H1 (cell line): ENCODE measurements around the gene LCP1. TPM values are rescaled to one million over a fixed set of nuclear protein-coding genes. Genes with fewer than 3 reads are reported as not detected.

Experiments used
- CTCF ChIA-PET: fragments of 300-600 bp; sonication (Branson Sonifier 250); formaldehyde crosslinking; loops from one replicate; lab custom pipeline; 2021; ENCODE audit not compliant: partially characterized antibody; lab: Charles Lee
- POLR2A ChIA-PET: fragments of 300-600 bp; sonication (Branson Sonifier 250); formaldehyde crosslinking; loops from one replicate; lab custom pipeline; 2021; ENCODE audit warnings: inconsistent platforms; ENCODE audit not compliant: partially characterized antibody; lab: Charles Lee
- DNase-seq, 2 experiments: peaks; one replicate each; pipeline versions ENCODE4 v3.0.0 to v3.0.0-alpha.2; 2010 to 2022; ENCODE audit warnings: low spot score in 2 of 2, low read depth in 1 of 2, mixed read lengths in 1 of 2
- FAIRE-seq: peaks from 2 replicates; lab custom pipeline; 2011; peaks lifted over from hg19 to GRCh38; lab: Jason Lieb, UNC
- H2AFZ ChIP-seq: 2 replicates; pipeline ENCODE4 v1.8.1; 2012; ENCODE audit warnings: low read length, inconsistent platforms
- H2AK5ac ChIP-seq: 2 replicates; pipeline ENCODE4 v1.6.1; 2013; ENCODE audit warnings: low read depth, low read length
- H2BK120ac ChIP-seq: replicated peaks from 2 replicates; pipeline ENCODE3; 2013; ENCODE audit warnings: low read depth, low read length, inconsistent platforms
- H2BK12ac ChIP-seq: 2 replicates; pipeline ENCODE4 v1.6.1; 2013; ENCODE audit warnings: low read depth, low read length
- H2BK15ac ChIP-seq: 2 replicates; pipeline ENCODE4 v1.6.1; 2013; ENCODE audit warnings: low read length
- H2BK20ac ChIP-seq: 2 replicates; pipeline ENCODE4 v1.6.1; 2013; ENCODE audit warnings: low read length
- H2BK5ac ChIP-seq: 2 replicates; pipeline ENCODE4 v1.6.1; 2013; ENCODE audit warnings: low read depth, low read length
- H3K14ac ChIP-seq: 2 replicates; pipeline ENCODE4 v1.6.1; 2013; ENCODE audit warnings: inconsistent platforms; ENCODE audit not compliant: insufficient read length
- H3K18ac ChIP-seq: 2 replicates; pipeline ENCODE4 v1.6.1; 2013; ENCODE audit warnings: low read length; ENCODE audit errors: extremely low read depth
- H3K23ac ChIP-seq: 2 replicates; pipeline ENCODE4 v1.6.1; 2013; ENCODE audit warnings: inconsistent platforms; ENCODE audit not compliant: insufficient read length
- H3K23me2 ChIP-seq: 2 replicates; pipeline ENCODE4 v1.6.1; 2013; ENCODE audit warnings: low read depth, low read length
- H3K27ac ChIP-seq: 2 replicates; pipeline ENCODE4 v1.6.1; 2011; ENCODE audit warnings: low read depth, low read length, inconsistent platforms
- H3K27me3 ChIP-seq, 4 experiments: replicated peaks in 1 of 4; 1 replicate in 1 of 4; 2 replicates in 3 of 4; pipeline versions ENCODE4 v1.6.1 to v1.8.1; 2011 to 2013; ENCODE audit warnings: low read length in 3 of 4, mild to moderate bottlenecking in 3 of 4, inconsistent platforms in 2 of 4, mixed read lengths in 2 of 4, moderate library complexity in 1 of 4; ENCODE audit not compliant: control insufficient read depth in 3 of 4, insufficient read depth in 3 of 4; ENCODE audit errors: extremely low read depth in 1 of 4
- H3K36me3 ChIP-seq, 4 experiments: 2 replicates each; pipeline versions ENCODE4 v1.6.1 to v1.8.1; 2011 to 2013; ENCODE audit warnings: mild to moderate bottlenecking in 4 of 4, low read length in 3 of 4, moderate library complexity in 2 of 4, control low read depth in 1 of 4, inconsistent platforms in 1 of 4; ENCODE audit not compliant: insufficient read depth in 4 of 4, control insufficient read depth in 2 of 4
- H3K4ac ChIP-seq: replicated peaks from 2 replicates; pipeline ENCODE3; 2013; ENCODE audit warnings: low read length, low read depth, mixed read lengths, inconsistent platforms; ENCODE audit not compliant: insufficient read length
- H3K4me1 ChIP-seq, 4 experiments: replicated peaks in 1 of 4; 1 replicate in 1 of 4; 2 replicates in 3 of 4; pipeline versions ENCODE4 v1.6.1 to v1.8.1; 2011 to 2013; ENCODE audit warnings: low read length in 3 of 4, inconsistent platforms in 2 of 4, mixed read lengths in 1 of 4; ENCODE audit not compliant: insufficient read depth in 4 of 4, control insufficient read depth in 3 of 4
- H3K4me2 ChIP-seq, 2 experiments: 2 replicates each; pipeline versions ENCODE4 v1.6.1 to v1.8.1; 2011 to 2013; ENCODE audit warnings: low read depth in 2 of 2, low read length in 2 of 2, control low read depth in 1 of 2, inconsistent platforms in 1 of 2, mild to moderate bottlenecking in 1 of 2; ENCODE audit not compliant: insufficient read depth in 1 of 2
- H3K4me3 ChIP-seq, 4 experiments: fragments of 200-600, 300-600 bp in 1 of 4; sonication (generic), shearing (Covaris generic), sonication (Bioruptor Twin) in 1 of 4; 2 replicates each; pipeline versions ENCODE4 v1.5.1 to v1.8.1; 2011 to 2016; ENCODE audit warnings: low read length in 4 of 4, low read depth in 3 of 4, control low read depth in 2 of 4, inconsistent platforms in 2 of 4, mild to moderate bottlenecking in 2 of 4, mixed read lengths in 1 of 4, moderate library complexity in 1 of 4; ENCODE audit not compliant: insufficient read depth in 2 of 4; ENCODE audit errors: extremely low read depth in 1 of 4
- H3K56ac ChIP-seq: replicated peaks from 2 replicates; pipeline ENCODE3; 2013; ENCODE audit warnings: low read depth, mild to moderate bottlenecking, mixed read lengths, low read length, inconsistent platforms; ENCODE audit not compliant: insufficient read length
- H3K79me1 ChIP-seq: 2 replicates; pipeline ENCODE4 v1.6.1; 2013; ENCODE audit warnings: low read depth, low read length, control low read depth
- H3K79me2 ChIP-seq, 2 experiments: 2 replicates each; pipeline versions ENCODE4 v1.6.1 to v1.8.1; 2012 to 2013; ENCODE audit warnings: low read length in 2 of 2, mild to moderate bottlenecking in 2 of 2, inconsistent platforms in 1 of 2; ENCODE audit not compliant: insufficient read depth in 2 of 2, control insufficient read depth in 1 of 2
- H3K9ac ChIP-seq, 4 experiments: replicated peaks in 1 of 4; 1 replicate in 1 of 4; 2 replicates in 3 of 4; pipeline versions ENCODE4 v1.6.1 to v1.8.1; 2011 to 2013; ENCODE audit warnings: low read depth in 3 of 4, low read length in 3 of 4, control low read depth in 2 of 4, mild to moderate bottlenecking in 2 of 4, moderate library complexity in 2 of 4, inconsistent platforms in 1 of 4; ENCODE audit errors: extremely low read depth in 1 of 4
- H3K9me3 ChIP-seq, 2 experiments: 2 replicates each; pipeline versions ENCODE4 v1.6.1 to v1.8.1; 2012 to 2013; ENCODE audit warnings: mild to moderate bottlenecking in 2 of 2, moderate library complexity in 2 of 2, control low read depth in 1 of 2, inconsistent platforms in 1 of 2, low read depth in 1 of 2, low read length in 1 of 2, mixed read lengths in 1 of 2; ENCODE audit not compliant: insufficient read depth in 2 of 2
- H4K20me1 ChIP-seq, 2 experiments: replicated peaks in 1 of 2; 2 replicates each; pipeline versions ENCODE3 to v1.8.1; 2011 to 2013; ENCODE audit warnings: inconsistent platforms in 2 of 2, low read length in 2 of 2, mild to moderate bottlenecking in 1 of 2; ENCODE audit not compliant: insufficient read depth in 2 of 2, control insufficient read depth in 1 of 2
- H4K5ac ChIP-seq: 2 replicates; pipeline ENCODE4 v1.6.1; 2013; ENCODE audit warnings: low read length, low read depth, mixed read lengths, inconsistent platforms; ENCODE audit not compliant: insufficient read length
- H4K8ac ChIP-seq: 2 replicates; pipeline ENCODE4 v1.8.0; 2013; ENCODE audit warnings: mild to moderate bottlenecking, moderate library complexity, low read length, inconsistent platforms; ENCODE audit not compliant: insufficient read depth; ENCODE audit errors: extremely low read depth
- H4K91ac ChIP-seq: replicated peaks from 2 replicates; pipeline ENCODE3; 2013; ENCODE audit warnings: low read length, mixed read lengths, inconsistent platforms; ENCODE audit not compliant: insufficient read length
- ATF3 ChIP-seq: IDR thresholded peaks from 2 replicates; pipeline ENCODE4 v1.6.1; 2011; ENCODE audit warnings: low read depth, mild to moderate bottlenecking, low read length; ENCODE audit not compliant: insufficient read depth
- BRCA1 ChIP-seq: IDR thresholded peaks from 2 replicates; pipeline ENCODE4 v1.6.1; 2012; ENCODE audit warnings: low read depth, low read length, improper control_type of control experiment
- CEBPB ChIP-seq: IDR thresholded peaks from 2 replicates; pipeline ENCODE4 v1.6.1; 2012; ENCODE audit warnings: low read depth, low read length
- CHD1 ChIP-seq: IDR thresholded peaks from 2 replicates; pipeline ENCODE4 v1.6.1; 2012; ENCODE audit warnings: low read depth, low read length, improper control_type of control experiment
- CTCF ChIP-seq, 3 experiments: IDR thresholded peaks; 1 replicate in 2 of 3; 2 replicates in 1 of 3; pipeline versions ENCODE4 v1.5.1 to v1.6.1; 2011; ENCODE audit warnings: low read length in 3 of 3, mild to moderate bottlenecking in 3 of 3, inconsistent platforms in 2 of 3, low read depth in 1 of 3, moderate library complexity in 1 of 3; ENCODE audit not compliant: insufficient read depth in 1 of 3; ENCODE audit errors: control extremely low read depth in 1 of 3
- EP300 ChIP-seq, 2 experiments: IDR thresholded peaks; 1 replicate in 1 of 2; 2 replicates in 1 of 2; pipeline ENCODE4 v1.6.1; 2011 to 2012; ENCODE audit warnings: low read depth in 2 of 2, low read length in 2 of 2, mild to moderate bottlenecking in 2 of 2, borderline replicate concordance in 1 of 2, inconsistent platforms in 1 of 2, moderate library complexity in 1 of 2
- GABPA ChIP-seq: IDR thresholded peaks from 2 replicates; pipeline ENCODE4 v1.6.1; 2011; ENCODE audit warnings: mild to moderate bottlenecking, low read length, moderate library complexity, borderline replicate concordance; ENCODE audit not compliant: insufficient read depth
- KDM5A ChIP-seq: fragments of 200-600 bp; IDR thresholded peaks from 2 replicates; pipeline ENCODE4 v1.7.1; 2012; ENCODE audit warnings: mild to moderate bottlenecking, low read length, inconsistent platforms, mixed read lengths
- MAX ChIP-seq: IDR thresholded peaks from 2 replicates; pipeline ENCODE4 v1.6.1; 2012; ENCODE audit warnings: inconsistent platforms
- POLR2A ChIP-seq, 2 experiments: IDR thresholded peaks; 1 replicate in 1 of 2; 2 replicates in 1 of 2; pipeline ENCODE4 v1.6.1; 2011; ENCODE audit warnings: low read depth in 2 of 2, low read length in 2 of 2, mild to moderate bottlenecking in 2 of 2; ENCODE audit errors: control extremely low read depth in 1 of 2
- POLR2AphosphoS5 ChIP-seq: IDR thresholded peaks from 2 replicates; pipeline ENCODE4 v1.6.1; 2011; ENCODE audit warnings: low read depth, low read length
- TCF12 ChIP-seq: IDR thresholded peaks from 2 replicates; pipeline ENCODE4 v1.6.1; 2011; ENCODE audit warnings: low read depth, mild to moderate bottlenecking, low read length
- WGBS, 2 experiments: shearing (Covaris generic) in 1 of 2; methylation state at CpG; one replicate each; pipeline versions ENCODE4 v1.1.6 to v1.1.7; 2013 to 2015; ENCODE audit warnings: low lambda C conversion rate in 2 of 2, mixed read lengths in 2 of 2, inconsistent platforms in 1 of 2, low coverage in 1 of 2, missing lambda C conversion rate in 1 of 2; ENCODE audit not compliant: insufficient replicate concordance in 2 of 2, insufficient coverage in 1 of 2, insufficient read length in 1 of 2; ENCODE audit errors: extremely low coverage in 1 of 2, missing lambda C conversion rate in 1 of 2; 5-methylcytosine and 5-hydroxymethylcytosine counted together
- polyA plus RNA-seq, 7 experiments: library from polyadenylated mRNA; depleted of rRNA in 3 of 7; stranded (reverse) in 5 of 7; unstranded in 2 of 7; fragments of >200 nt in 5 of 7; fragments of 200-250 nt in 2 of 7; gene quantifications; 1 replicate in 5 of 7; 2 replicates in 1 of 7; 4 replicates in 1 of 7; pipeline versions ENCODE4 v1.2.1 to v1.2.3, GENCODE V29; 2011 to 2013; ENCODE audit warnings: missing spikeins in 2 of 7, mixed read lengths in 2 of 7
- total RNA-seq: library from RNA; stranded (reverse); fragmentation: NEBNext Ultra II Directional; extraction: Animal tissue kit (Norgen Biotek cat#: 25700); gene quantifications from 2 replicates; pipeline ENCODE4 v1.2.1, GENCODE V29; 2021

Gene LCP1
- total and polyA plus RNA-seq, 2 of the 8 experiments (the other 6 are each of a cell fraction or from before 2014, with no cell fraction given), result 0.65 to 4.3 TPM

GRCh38 chr13:46076827-46077226 lies 105.2 kb downstream of the LCP1 start:
- ChIA-PET POLR2A (no interaction called here), CTCF (no interaction called here)
- Histone ChIP-seq H2BK15ac (no peak overlapping the region), H4K20me1 (no peaks in the 10 kb centered on the region), H3K79me1 (no peaks in the 10 kb centered on the region), H4K91ac (no peak overlapping the region), H3K27me3 (no peaks in the 10 kb centered on the region), H2AK5ac (no peak overlapping the region), H3K56ac (no peak overlapping the region), H3K4me2 (no peak overlapping the region), H3K4ac (no peak overlapping the region), H3K23ac (no peak overlapping the region), H4K5ac (no peak overlapping the region), H2BK20ac (no peak overlapping the region), H3K9ac (no peak overlapping the region), H2BK5ac (no peak overlapping the region), H2BK12ac (no peak overlapping the region), H3K36me3 (no peaks in the 10 kb centered on the region), H3K9me3 (peaks cover 3 to 4% of the 10 kb centered on the region in 2 experiments; a peak in 1 of 4 replicates), H3K4me3 (no peak overlapping the region), H3K14ac (no peak overlapping the region), H2BK120ac (no peak overlapping the region), H3K23me2 (no peaks in the 10 kb centered on the region), H2AFZ (no peak overlapping the region), H3K79me2 (no peaks in the 10 kb centered on the region), H3K18ac (no peak overlapping the region), H3K4me1 (no peaks in the 10 kb centered on the region), H3K27ac (no peak overlapping the region), H4K8ac (no peak overlapping the region)
- FAIRE-seq, result no peak
- 64% methylated on average over 3 of the region's 3 CpGs; no CpG with 5 or more reads in 1 of the 2 experiments for whole genome bisulfite sequencing, 2 experiments
- no peak for DNase-seq
- TF ChIP-seq TCF12 (no peak), GABPA (no peak), EP300 (IDR thresholded peaks at IDR 0.05; ENCODE audit: borderline replicate concordance in 1 of 2, low read depth in 2 of 2, low read length in 2 of 2) (no peak), BRCA1 (no peak), KDM5A (no peak), POLR2AphosphoS5 (no peak), CTCF (IDR thresholded peaks at IDR 0.05; ENCODE audit: control extremely low read depth in 1 of 3, insufficient read depth in 1 of 3, low read depth in 1 of 3, low read length in 3 of 3) (no peak), MAX (no peak), CHD1 (no peak), POLR2A (IDR thresholded peaks at IDR 0.05; ENCODE audit: control extremely low read depth in 1 of 2, low read depth in 2 of 2, low read length in 2 of 2) (no peak), CEBPB (no peak), ATF3 (no peak)
